WTC11 (cell line): ENCODE results near the gene SLC30A3. TPM values are rescaled to one million over a fixed set of nuclear protein-coding genes. Genes with fewer than 3 reads are reported as not detected.

Experiments
- ATAC-seq: fragments of 200-7000 bp; cut with Tn5 transposase; 2 replicates; pipeline ENCODE4 v1.10.0; 2021; ENCODE audit warnings: mild to moderate bottlenecking, moderate library complexity
- CTCF ChIA-PET: fragments of 300-600 bp; sonication (Branson Sonifier 250); formaldehyde crosslinking; loops from one replicate; lab custom pipeline; 2021; ENCODE audit warnings: antibody characterized with exemption; lab: Charles Lee
- POLR2A ChIA-PET: fragments of 350-600 bp; sonication (Branson Sonifier 250); formaldehyde crosslinking; loops from one replicate; lab custom pipeline; 2021; ENCODE audit warnings: antibody characterized with exemption; lab: Charles Lee
- DNase-seq: peaks from one replicate; pipeline ENCODE4 v3.0.0; 2021; ENCODE audit warnings: low spot score
- H3K27ac Mint-ChIP-seq: 2 replicates; pipeline ENCODE4 v1.8.0; 2021; ENCODE audit warnings: mixed read lengths
- H3K27me3 Mint-ChIP-seq: 2 replicates; pipeline ENCODE4 v1.8.0; 2021; ENCODE audit warnings: low read depth, mild to moderate bottlenecking, moderate library complexity, mixed read lengths
- H3K36me3 Mint-ChIP-seq: 2 replicates; pipeline ENCODE4 v1.8.0; 2021; ENCODE audit warnings: mixed read lengths
- H3K4me1 Mint-ChIP-seq: 2 replicates; pipeline ENCODE4 v1.8.0; 2022; ENCODE audit warnings: mixed read lengths
- H3K4me3 Mint-ChIP-seq: 2 replicates; pipeline ENCODE4 v1.8.0; 2021; ENCODE audit warnings: mild to moderate bottlenecking, moderate library complexity, mixed read lengths
- H3K9me3 Mint-ChIP-seq: 2 replicates; pipeline ENCODE4 v1.8.0; 2021; ENCODE audit warnings: mixed read lengths
- CREB1 ChIP-seq: sonication (generic); formaldehyde crosslinking; IDR thresholded peaks from 2 replicates; pipeline ENCODE4 v1.8.0; 2023; ENCODE audit warnings: mild to moderate bottlenecking, missing genetic modification reagents
- E2F5 ChIP-seq: sonication (generic); formaldehyde crosslinking; IDR thresholded peaks from 2 replicates; pipeline ENCODE4 v1.8.1; 2022; ENCODE audit warnings: mild to moderate bottlenecking, moderate library complexity, missing genetic modification reagents
- EMX1 ChIP-seq: fragments of 250-450 bp; sonication (Bioruptor Pico); IDR thresholded peaks from 2 replicates; pipeline ENCODE4 v1.8.0; 2021; ENCODE audit warnings: mild to moderate bottlenecking
- GABPB1 ChIP-seq: sonication (generic); formaldehyde crosslinking; IDR thresholded peaks from 2 replicates; pipeline ENCODE4 v1.8.1; 2023; ENCODE audit warnings: mild to moderate bottlenecking, missing genetic modification reagents
- GRHL2 ChIP-seq: fragments of 250-450 bp; sonication (Bioruptor Pico); IDR thresholded peaks from 2 replicates; pipeline ENCODE4 v1.8.0; 2022; ENCODE audit warnings: mild to moderate bottlenecking, moderate library complexity; ENCODE audit not compliant: insufficient replicate concordance, severe bottlenecking
- HMGXB4 ChIP-seq: sonication (generic); formaldehyde crosslinking; IDR thresholded peaks from 2 replicates; pipeline ENCODE4 v1.8.1; 2023; ENCODE audit warnings: mild to moderate bottlenecking, moderate library complexity, missing genetic modification reagents
- KAT7 ChIP-seq: sonication (generic); formaldehyde crosslinking; IDR thresholded peaks from 2 replicates; pipeline ENCODE4 v1.8.1; 2023; ENCODE audit warnings: missing genetic modification reagents, mild to moderate bottlenecking, borderline replicate concordance
- OVOL2 ChIP-seq: fragments of 250-450 bp; sonication (Bioruptor Pico); IDR thresholded peaks from 2 replicates; pipeline ENCODE4 v1.9.0; 2021; ENCODE audit warnings: mild to moderate bottlenecking, borderline replicate concordance
- RORB ChIP-seq: fragments of 250-450 bp; sonication (Bioruptor Pico); IDR thresholded peaks from 2 replicates; pipeline ENCODE4 v1.9.0; 2021; ENCODE audit warnings: mild to moderate bottlenecking
- SMAD3 ChIP-seq: sonication (generic); formaldehyde crosslinking; IDR thresholded peaks from 2 replicates; pipeline ENCODE4 v1.8.0; 2022; ENCODE audit warnings: missing genetic modification reagents, mild to moderate bottlenecking, borderline replicate concordance
- USF1 ChIP-seq: sonication (generic); formaldehyde crosslinking; IDR thresholded peaks from 2 replicates; pipeline ENCODE4 v1.8.0; 2022; ENCODE audit warnings: mild to moderate bottlenecking, missing genetic modification reagents
- USF2 ChIP-seq: sonication (generic); formaldehyde crosslinking; IDR thresholded peaks from 2 replicates; pipeline ENCODE4 v1.8.1; 2023; ENCODE audit warnings: mild to moderate bottlenecking, missing genetic modification reagents, moderate library complexity
- ZBTB21 ChIP-seq: sonication (generic); formaldehyde crosslinking; IDR thresholded peaks from 2 replicates; pipeline ENCODE4 v1.8.1; 2023; ENCODE audit warnings: mild to moderate bottlenecking, missing genetic modification reagents, borderline replicate concordance
- ZNF232 ChIP-seq: sonication (generic); formaldehyde crosslinking; IDR thresholded peaks from 2 replicates; pipeline ENCODE4 v1.8.0; 2022; ENCODE audit warnings: mild to moderate bottlenecking, missing genetic modification reagents
- ZNF423 ChIP-seq: fragments of 250-450 bp; sonication (Bioruptor Pico); IDR thresholded peaks from 2 replicates; pipeline ENCODE4 v2.1.2; 2022; ENCODE audit warnings: mild to moderate bottlenecking, moderate library complexity
- ZNF532 ChIP-seq: fragments of 250-450 bp; sonication (Bioruptor Pico); IDR thresholded peaks from 2 replicates; pipeline ENCODE4 v1.9.0; 2021; ENCODE audit warnings: mild to moderate bottlenecking, borderline replicate concordance
- total RNA-seq: library from RNA; stranded (reverse); gene quantifications from 3 replicates; pipeline ENCODE4 v1.2.3, GENCODE V29; 2021

SLC30A3 gene
- total RNA-seq, 1 experiment from 2014 or later: 8.9 TPM

GRCh38 chr2:27245626-27246025, 17.2 kb downstream of the SLC30A3 start:
- DNase-seq (no peak), ATAC-seq (no peak)
- Mint-ChIP-seq H3K4me1 (peaks cover 3% of the 10 kb centered on the region), H3K36me3 (peaks cover 39% of the 10 kb centered on the region), H3K27me3 (no peaks in the 10 kb centered on the region; the same call in 1 of the 2 replicates), H3K4me3 (no peak overlapping the region), H3K9me3 (no peaks in the 10 kb centered on the region), H3K27ac (no peak overlapping the region)
- TF ChIP-seq ZNF232 (CRISPR knock-in tag) (no peak), GRHL2 (CRISPR knock-in tag) (no peak), RORB (CRISPR knock-in tag) (no peak), SMAD3 (CRISPR knock-in tag) (no peak), KAT7 (CRISPR knock-in tag) (no peak)
- POLR2A ChIA-PET: interaction anchor here (1.0 kb wide), 1 partner anchor 10 kb away, joined by 3 read pairs; no protein-coding TSS in a partner anchor
- CTCF ChIA-PET: interaction anchor here (1.1 to 1.9 kb wide), 3 partner anchors 46 to 58 kb away, joined by 3 to 4 read pairs (median 3); no protein-coding TSS in a partner anchor

GRCh38 chr2:27245116-27245515, 17.7 kb downstream of the SLC30A3 start:
- no peak for ATAC-seq
- no peaks in the 10 kb centered on the region for H3K9me3 Mint-ChIP-seq
- H3K27ac Mint-ChIP-seq: peak overlapping the region; percentile 65; the same call in 1 of the 2 replicates
- no peak for DNase-seq
- ChIA-PET POLR2A (interaction anchor here (1.0 kb wide), 1 partner anchor 9 kb away, joined by 3 read pairs; no protein-coding TSS in a partner anchor), CTCF (interaction anchor here (0.7 to 1.9 kb wide), 4 partner anchors 47 to 221 kb away, joined by 3 to 4 read pairs (median 3); no protein-coding TSS in a partner anchor)
- H3K36me3 Mint-ChIP-seq: peaks cover 44% of the 10 kb centered on the region
- H3K4me3 Mint-ChIP-seq: no peak overlapping the region
- TF ChIP-seq EMX1: no peak
- TF ChIP-seq, all 79 proteins: peak for 0
- no peaks in the 10 kb centered on the region; the same call in 1 of the 2 replicates for H3K27me3 Mint-ChIP-seq
- H3K4me1 Mint-ChIP-seq: no peaks in the 10 kb centered on the region

GRCh38 chr2:27243391-27244130, 19.3 kb downstream of the SLC30A3 start:
- CTCF ChIA-PET: interaction anchor here (1.2 to 1.4 kb wide), 2 partner anchors 13 to 58 kb away, joined by 3 to 4 read pairs; no protein-coding TSS in a partner anchor
- H3K4me1 Mint-ChIP-seq: no peaks in the 10 kb centered on the region
- peaks cover 56% of the 10 kb centered on the region for H3K36me3 Mint-ChIP-seq
- H3K27ac Mint-ChIP-seq: no peak overlapping the region
- POLR2A ChIA-PET: no interaction called here
- no peaks in the 10 kb centered on the region for H3K9me3 Mint-ChIP-seq
- TF ChIP-seq ZNF532 (CRISPR knock-in tag) (no peak), GRHL2 (CRISPR knock-in tag) (no peak), HMGXB4 (CRISPR knock-in tag) (no peak), ZNF423 (CRISPR knock-in tag) (no peak), ZNF232 (CRISPR knock-in tag) (no peak), ZBTB21 (CRISPR knock-in tag) (no peak)
- no peak overlapping the region for H3K4me3 Mint-ChIP-seq
- DNase-seq (no peak), ATAC-seq (no peak)
- H3K27me3 Mint-ChIP-seq: no peaks in the 10 kb centered on the region; the same call in 1 of the 2 replicates

GRCh38 chr2:27242614-27242951, 20.3 kb downstream of the SLC30A3 start:
- Mint-ChIP-seq H3K27me3 (no peaks in the 10 kb centered on the region), H3K4me3 (no peak overlapping the region), H3K4me1 (no peaks in the 10 kb centered on the region), H3K9me3 (no peaks in the 10 kb centered on the region), H3K27ac (no peak overlapping the region), H3K36me3 (peaks cover 66% of the 10 kb centered on the region)
- POLR2A ChIA-PET: no interaction called here
- ATAC-seq: no peak
- DNase-seq: no peak
- CTCF ChIA-PET: interaction anchor here (1.2 to 1.4 kb wide), 2 partner anchors 12 to 59 kb away, joined by 3 to 4 read pairs; no protein-coding TSS in a partner anchor
- TF ChIP-seq USF1 (CRISPR knock-in tag) (no peak), SMAD3 (CRISPR knock-in tag) (no peak), ZNF232 (CRISPR knock-in tag) (no peak), CREB1 (no peak), OVOL2 (CRISPR knock-in tag) (no peak), GABPB1 (CRISPR knock-in tag) (no peak), USF2 (no peak), E2F5 (CRISPR knock-in tag) (no peak)
